Fibroblast of skin of right quadriceps (primary cell): ENCODE measurements around the gene EXOSC7.

Experiments used
- DNase-seq: peaks from one replicate; pipeline ENCODE4 v3.0.0-alpha.2; 2013

EXOSC7 gene

GRCh38 chr3:45056608-45057301, 80.7 kb downstream of the EXOSC7 start:
- DNase-seq: no peak

- DNase-seq: no peak
Observed at GRCh38 chr3:45057557-45057956, 81.5 kb downstream of the EXOSC7 start.

GRCh38 chr3:45059132-45059531, 83.1 kb downstream of the EXOSC7 start:
- DNase-seq: no peak

- peak; percentile 17 for DNase-seq
Observed at GRCh38 chr3:45060165-45060892, 84.3 kb downstream of the EXOSC7 start.
